22Rv1 (cell line): ENCODE results near the gene PLSCR5.

Source experiments
- ZFX ChIP-seq: fragments of 450-650 bp; IDR thresholded peaks from 2 replicates; pipeline ENCODE4 v1.6.1; 2017; ENCODE audit warnings: antibody characterized with exemption, borderline replicate concordance
- TF ChIP-seq, protein P1 (sequence below): fragments of 450-650 bp; IDR thresholded peaks from 2 replicates; pipeline ENCODE4 v1.5.1; 2017; ENCODE audit warnings: mild to moderate bottlenecking

DNA sequence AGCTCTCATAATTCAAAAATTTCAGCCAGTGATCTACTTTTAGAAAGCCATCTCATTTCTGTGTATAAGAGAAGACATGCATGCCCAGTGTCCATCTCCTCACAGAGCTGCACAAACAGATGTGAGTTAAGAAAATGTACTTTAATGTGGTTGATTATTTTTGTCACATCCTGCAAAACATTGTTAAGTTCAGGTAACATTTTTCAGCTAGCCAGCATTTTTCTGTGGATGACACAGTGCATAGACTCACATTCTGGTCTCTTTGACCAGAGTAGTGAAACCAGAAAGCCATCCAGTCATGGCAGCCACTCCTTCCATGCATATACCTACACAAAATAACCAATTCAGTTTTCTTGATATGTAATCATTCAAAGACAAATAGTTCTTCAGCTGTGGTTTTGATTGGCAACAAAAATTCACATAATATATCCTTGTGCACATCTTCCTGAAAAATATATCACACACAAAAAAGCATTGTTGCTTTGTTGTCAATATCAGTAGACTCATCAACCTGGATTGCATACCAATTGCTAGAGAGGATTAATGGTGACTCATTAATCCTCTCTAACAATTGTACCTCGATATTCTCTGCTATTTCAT, 58.7 kb downstream of the PLSCR5 start:
- TF ChIP-seq, protein P1, sequence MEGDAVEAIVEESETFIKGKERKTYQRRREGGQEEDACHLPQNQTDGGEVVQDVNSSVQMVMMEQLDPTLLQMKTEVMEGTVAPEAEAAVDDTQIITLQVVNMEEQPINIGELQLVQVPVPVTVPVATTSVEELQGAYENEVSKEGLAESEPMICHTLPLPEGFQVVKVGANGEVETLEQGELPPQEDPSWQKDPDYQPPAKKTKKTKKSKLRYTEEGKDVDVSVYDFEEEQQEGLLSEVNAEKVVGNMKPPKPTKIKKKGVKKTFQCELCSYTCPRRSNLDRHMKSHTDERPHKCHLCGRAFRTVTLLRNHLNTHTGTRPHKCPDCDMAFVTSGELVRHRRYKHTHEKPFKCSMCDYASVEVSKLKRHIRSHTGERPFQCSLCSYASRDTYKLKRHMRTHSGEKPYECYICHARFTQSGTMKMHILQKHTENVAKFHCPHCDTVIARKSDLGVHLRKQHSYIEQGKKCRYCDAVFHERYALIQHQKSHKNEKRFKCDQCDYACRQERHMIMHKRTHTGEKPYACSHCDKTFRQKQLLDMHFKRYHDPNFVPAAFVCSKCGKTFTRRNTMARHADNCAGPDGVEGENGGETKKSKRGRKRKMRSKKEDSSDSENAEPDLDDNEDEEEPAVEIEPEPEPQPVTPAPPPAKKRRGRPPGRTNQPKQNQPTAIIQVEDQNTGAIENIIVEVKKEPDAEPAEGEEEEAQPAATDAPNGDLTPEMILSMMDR, result no peak
- TF ChIP-seq ZFX, result no peak
